ENCODE data around the gene AEBP2. TPM values are rescaled to one million over a fixed set of nuclear protein-coding genes. Genes with fewer than 3 reads are reported as not detected.
"Not testable (repeated sequence)": the region's sequence is repeated elsewhere in the genome, so short reads cannot be mapped to it uniquely, and the experiment has no call there.

Gene AEBP2
- total RNA-seq, 2 donors from 2014 or later, result 29.3 to 51.7 TPM

- Histone ChIP-seq H3K36me3 (no peaks in the 10 kb centered on the region), H3K4me3 (no peak overlapping the region), H3K27ac (no peak overlapping the region), H3K4me1 (replicated peaks) (no peaks in the 10 kb centered on the region), H3K9me3 (no peaks in the 10 kb centered on the region), H3K27me3 (replicated peaks; ENCODE audit: insufficient read depth) (no peaks in the 10 kb centered on the region)
- WGBS, result 81% methylated on average over 5 of the region's 5 CpGs
- DNase-seq (ENCODE audit: low spot score), result no peak
- TF ChIP-seq POLR2A (IDR thresholded peaks at IDR 0.05), result no peak
- intact Hi-C loops (cut with DNase I), result no loop called here
Measured at GRCh38 chr12:19462406-19462805, 23.1 kb downstream of the AEBP2 start.

- intact Hi-C loops (cut with DNase I), result no loop called here
- no peaks in the 10 kb centered on the region for H3K9me3 ChIP-seq
- no peak overlapping the region for H3K4me3 ChIP-seq
- no peaks in the 10 kb centered on the region for H3K36me3 ChIP-seq
- DNase-seq (ENCODE audit: low spot score), result no peak
- H3K27ac ChIP-seq, result no peak overlapping the region
- H3K4me1 ChIP-seq (replicated peaks), result no peaks in the 10 kb centered on the region
- TF ChIP-seq POLR2A (IDR thresholded peaks at IDR 0.05) (no peak), CTCF (IDR thresholded peaks at IDR 0.05) (no peak), POLR2AphosphoS5 (IDR thresholded peaks at IDR 0.05) (no peak)
- H3K27me3 ChIP-seq (replicated peaks; ENCODE audit: insufficient read depth), result no peaks in the 10 kb centered on the region
Measured at GRCh38 chr12:19464192-19464580, 24.9 kb downstream of the AEBP2 start.

GRCh38 chr12:19465711-19466110 is 26.4 kb downstream of the AEBP2 start:
- Histone ChIP-seq H3K9me3 (no peaks in the 10 kb centered on the region), H3K27ac (no peak overlapping the region), H3K4me3 (no peak overlapping the region), H3K4me1 (replicated peaks) (no peaks in the 10 kb centered on the region), H3K36me3 (no peaks in the 10 kb centered on the region), H3K27me3 (replicated peaks; ENCODE audit: insufficient read depth) (no peaks in the 10 kb centered on the region)
- TF ChIP-seq POLR2A (IDR thresholded peaks at IDR 0.05) (no peak), POLR2AphosphoS5 (IDR thresholded peaks at IDR 0.05) (no peak), CTCF (IDR thresholded peaks at IDR 0.05) (no peak)
- WGBS, result 96% methylated on average over 6 of the region's 6 CpGs
- intact Hi-C loops (cut with DNase I), result no loop called here
- no peak for DNase-seq (ENCODE audit: low spot score)

- H3K36me3 ChIP-seq, result no peaks in the 10 kb centered on the region
- H3K4me1 ChIP-seq (replicated peaks), result no peaks in the 10 kb centered on the region
- no peak overlapping the region for H3K27ac ChIP-seq
- TF ChIP-seq POLR2AphosphoS5 (IDR thresholded peaks at IDR 0.05) (no peak), CTCF (IDR thresholded peaks at IDR 0.05) (no peak), POLR2A (IDR thresholded peaks at IDR 0.05) (no peak)
- no peak for DNase-seq (ENCODE audit: low spot score)
- H3K4me3 ChIP-seq, result no peak overlapping the region
- intact Hi-C loops (cut with DNase I), result no loop called here
- H3K9me3 ChIP-seq, result no peaks in the 10 kb centered on the region
- H3K27me3 ChIP-seq (replicated peaks; ENCODE audit: insufficient read depth), result no peaks in the 10 kb centered on the region
Measured at GRCh38 chr12:19474147-19474546, 34.9 kb downstream of the AEBP2 start.

- H3K36me3 ChIP-seq; H3K9me3 ChIP-seq; H3K27ac ChIP-seq; H3K4me3 ChIP-seq; H3K27me3 ChIP-seq (replicated peaks; ENCODE audit: insufficient read depth); intact Hi-C loops (cut with DNase I); H3K4me1 ChIP-seq (replicated peaks); DNase-seq (ENCODE audit: low spot score): not testable (repeated sequence)
- WGBS, result 86% methylated on average over 4 of the region's 4 CpGs
Measured at GRCh38 chr12:19475884-19476505, 36.7 kb downstream of the AEBP2 start.

- H3K27me3 ChIP-seq (replicated peaks; ENCODE audit: insufficient read depth), result no peaks in the 10 kb centered on the region
- 95% methylated on average over 8 of the region's 8 CpGs for WGBS
- intact Hi-C loops (cut with DNase I), result no loop called here
- H3K36me3 ChIP-seq, result no peaks in the 10 kb centered on the region
- H3K4me1 ChIP-seq (replicated peaks), result no peaks in the 10 kb centered on the region
- no peak for DNase-seq (ENCODE audit: low spot score)
- TF ChIP-seq CTCF (IDR thresholded peaks at IDR 0.05), result no peak
- TF ChIP-seq POLR2A (IDR thresholded peaks at IDR 0.05), result no peak
- no peak for TF ChIP-seq POLR2AphosphoS5 (IDR thresholded peaks at IDR 0.05)
- no peaks in the 10 kb centered on the region for H3K9me3 ChIP-seq
- no peak overlapping the region for H3K4me3 ChIP-seq
- no peak overlapping the region for H3K27ac ChIP-seq
Measured at GRCh38 chr12:19477071-19477470, 37.8 kb downstream of the AEBP2 start.
